Tibial nerve (tissue), 4 donors: Measurements from ENCODE around the gene MACF1. TPM values are rescaled to one million over a fixed set of nuclear protein-coding genes. Genes with fewer than 3 reads are reported as not detected.

Source experiments
- DNase-seq, 2 donors: peaks; one replicate each; pipeline ENCODE4 v3.0.0-alpha.2; 2019; ENCODE audit warnings: low spot score in 2 of 2
- H3K27ac ChIP-seq, 4 donors: fragments of 200-600 bp; sonication (generic) in 3 of 4; one replicate each; pipeline ENCODE4 v1.5.1; 2017 to 2019; ENCODE audit warnings: mild to moderate bottlenecking in 1 of 4
- H3K27me3 ChIP-seq, 2 donors: fragments of 200-600 bp; sonication (generic) in 1 of 2; one replicate each; pipeline versions ENCODE4 v1.5.1 to v1.6.0; 2017 to 2019
- H3K36me3 ChIP-seq, 3 donors: fragments of 200-600 bp; sonication (generic); one replicate each; pipeline ENCODE4 v1.5.1; 2018 to 2019
- H3K4me1 ChIP-seq, 4 donors: fragments of 200-600 bp; sonication (generic) in 3 of 4; one replicate each; pipeline ENCODE4 v1.5.1; 2017 to 2019
- H3K4me3 ChIP-seq, 4 donors: fragments of 200-600 bp; sonication (generic) in 3 of 4; one replicate each; pipeline ENCODE4 v1.5.1; 2017 to 2019; ENCODE audit warnings: mild to moderate bottlenecking in 1 of 4, moderate library complexity in 1 of 4
- H3K9me3 ChIP-seq, 4 donors: fragments of 200-600 bp; sonication (generic) in 3 of 4; one replicate each; pipeline ENCODE4 v1.5.1; 2017 to 2019
- CTCF ChIP-seq, 5 experiments: fragments of 200-600 bp in 3 of 5; fragments of 450-650 bp in 2 of 5; sonication (generic) in 3 of 5; IDR thresholded peaks; one replicate each; pipeline ENCODE4 v1.5.1; 2016 to 2019; ENCODE audit warnings: antibody characterized with exemption in 5 of 5, mild to moderate bottlenecking in 3 of 5, moderate library complexity in 2 of 5
- EP300 ChIP-seq, 2 donors: sonication (generic); formaldehyde crosslinking; IDR thresholded peaks; one replicate each; pipeline ENCODE4 v1.6.1; 2017; ENCODE audit warnings: antibody characterized with exemption in 2 of 2, mild to moderate bottlenecking in 1 of 2
- POLR2A ChIP-seq, 2 donors: fragments of 450-650 bp; IDR thresholded peaks; one replicate each; pipeline ENCODE4 v1.6.1; 2017; ENCODE audit warnings: antibody characterized with exemption in 2 of 2, mild to moderate bottlenecking in 2 of 2, moderate library complexity in 2 of 2
- WGBS, 2 donors: methylation state at CpG; one replicate each; pipeline ENCODE4 v1.1.5; 2018; 5-methylcytosine and 5-hydroxymethylcytosine counted together
- total RNA-seq, 4 donors: library from RNA; depleted of rRNA; stranded (reverse); fragments of >200 nt; gene quantifications; one replicate each; pipeline ENCODE4 v1.1.0, GENCODE V29; 2016

MACF1 gene
- total RNA-seq, 4 donors from 2014 or later, result 214 to 296 (median 244) TPM

- no peaks in the 10 kb centered on the region for H3K27me3 ChIP-seq
- H3K36me3 ChIP-seq, result no peaks in the 10 kb centered on the region
- WGBS, 2 donors, result 89 to 92% methylated on average over 6 of the region's 6 CpGs
- H3K27ac ChIP-seq, result no peak overlapping the region
- H3K4me1 ChIP-seq, result peaks cover 0 to 7% (median 0%) of the 10 kb centered on the region in 4 donors
- no peak for DNase-seq
- H3K4me3 ChIP-seq, result no peak overlapping the region
- TF ChIP-seq EP300 (IDR thresholded peaks at IDR 0.05), result no peak
- TF ChIP-seq CTCF (IDR thresholded peaks at IDR 0.05), result no peak
- no peak for TF ChIP-seq POLR2A (IDR thresholded peaks at IDR 0.05)
- no peaks in the 10 kb centered on the region for H3K9me3 ChIP-seq
Observed at GRCh38 chr1:39275836-39276507, 71.5 kb downstream of the MACF1 start.

- Histone ChIP-seq H3K4me3 (no peak overlapping the region), H3K9me3 (no peaks in the 10 kb centered on the region), H3K27me3 (no peaks in the 10 kb centered on the region), H3K36me3 (peaks cover 0 to 7% (median 0%) of the 10 kb centered on the region in 3 donors), H3K4me1 (no peaks in the 10 kb centered on the region), H3K27ac (no peak overlapping the region)
- TF ChIP-seq POLR2A (IDR thresholded peaks at IDR 0.05), result no peak
- no peak for TF ChIP-seq CTCF (IDR thresholded peaks at IDR 0.05)
- no peak for TF ChIP-seq EP300 (IDR thresholded peaks at IDR 0.05)
- DNase-seq, result no peak
Observed at GRCh38 chr1:39277879-39278278, 73.4 kb downstream of the MACF1 start.

- WGBS, 2 donors, result 72 to 85% methylated on average over 8 of the region's 8 CpGs
- H3K9me3 ChIP-seq, result no peaks in the 10 kb centered on the region
- no peak overlapping the region for H3K4me3 ChIP-seq
- no peak overlapping the region for H3K27ac ChIP-seq
- peaks cover 0 to 54% (median 0%) of the 10 kb centered on the region in 3 donors for H3K36me3 ChIP-seq
- DNase-seq, result no peak
- no peaks in the 10 kb centered on the region for H3K4me1 ChIP-seq
- TF ChIP-seq EP300 (IDR thresholded peaks at IDR 0.05), result no peak
- no peak for TF ChIP-seq CTCF (IDR thresholded peaks at IDR 0.05)
- TF ChIP-seq POLR2A (IDR thresholded peaks at IDR 0.05), result no peak
- H3K27me3 ChIP-seq, result no peaks in the 10 kb centered on the region
Observed at GRCh38 chr1:39282537-39283216, 78.2 kb downstream of the MACF1 start.

GRCh38 chr1:39283858-39284257 lies 79.4 kb downstream of the MACF1 start:
- no peak for DNase-seq
- 82 to 86% methylated on average over 1 of the region's 1 CpG for WGBS, 2 donors
- no peak overlapping the region for H3K27ac ChIP-seq
- no peaks in the 10 kb centered on the region for H3K4me1 ChIP-seq
- H3K9me3 ChIP-seq, result no peaks in the 10 kb centered on the region
- H3K36me3 ChIP-seq, result peaks cover 0 to 66% (median 4%) of the 10 kb centered on the region in 3 donors
- H3K27me3 ChIP-seq, result no peaks in the 10 kb centered on the region
- TF ChIP-seq POLR2A (IDR thresholded peaks at IDR 0.05), result no peak
- TF ChIP-seq CTCF (IDR thresholded peaks at IDR 0.05), result no peak
- no peak for TF ChIP-seq EP300 (IDR thresholded peaks at IDR 0.05)
- no peak overlapping the region for H3K4me3 ChIP-seq

- peaks cover 0 to 86% (median 4%) of the 10 kb centered on the region in 3 donors for H3K36me3 ChIP-seq
- TF ChIP-seq POLR2A (IDR thresholded peaks at IDR 0.05) (no peak), EP300 (IDR thresholded peaks at IDR 0.05) (no peak), CTCF (IDR thresholded peaks at IDR 0.05) (no peak)
- no peaks in the 10 kb centered on the region for H3K4me1 ChIP-seq
- no peak for DNase-seq
- H3K27me3 ChIP-seq, result no peaks in the 10 kb centered on the region
- H3K27ac ChIP-seq, result no peak overlapping the region
- H3K9me3 ChIP-seq, result no peaks in the 10 kb centered on the region
- no peak overlapping the region for H3K4me3 ChIP-seq
- 98 to 100% methylated on average over 1 of the region's 1 CpG for WGBS, 2 donors
Observed at GRCh38 chr1:39287541-39287940, 83.0 kb downstream of the MACF1 start.
